ENCODE results near the gene NDUFAF2. TPM values are rescaled to one million over a fixed set of nuclear protein-coding genes. Genes with fewer than 3 reads are reported as not detected.
A peak's percentile ranks its signal among the peaks of the same experiment; 100 is the strongest.

Gene NDUFAF2
- total and polyA plus RNA-seq, 2 experiments from 2014 or later, result 32.5 to 47.6 TPM

- 97% methylated on average over 3 of the region's 3 CpGs for WGBS (ENCODE audit: low lambda C conversion rate, missing lambda C conversion rate)
- Histone ChIP-seq H3K9me2 (replicated peaks; ENCODE audit: insufficient read depth) (no peaks in the 10 kb centered on the region), H3K79me2 (peaks cover 56% of the 10 kb centered on the region), H3K27me3 (no peaks in the 10 kb centered on the region), H2AFZ (no peak overlapping the region), H3K36me3 (replicated peaks; ENCODE audit: insufficient read depth, low read depth) (no peaks in the 10 kb centered on the region), H3K4me1 (ENCODE audit: insufficient read depth) (peaks cover 13% of the 10 kb centered on the region), H4K20me1 (ENCODE audit: insufficient read depth, poor library complexity, severe bottlenecking) (peaks cover 3% of the 10 kb centered on the region), H3K27ac (no peak overlapping the region), H3K4me2 (no peak overlapping the region), H3K9me3 (ENCODE audit: low read depth) (no peaks in the 10 kb centered on the region), H3K4me3 (no peak overlapping the region)
- DNase-seq (ENCODE audit: low spot score), result no peak
- TF ChIP-seq EZH2phosphoT487 (IDR thresholded peaks at IDR 0.05; ENCODE audit: low read depth, severe bottlenecking, unreplicated experiment), result no peak
- no peak for TF ChIP-seq EZH2 (IDR thresholded peaks at IDR 0.05; ENCODE audit: borderline replicate concordance)
- TF ChIP-seq CTCF (IDR thresholded peaks at IDR 0.05; ENCODE audit: poor library complexity), result no peak
Measured at GRCh38 chr5:61159070-61159469, 214.1 kb downstream of the NDUFAF2 start.

GRCh38 chr5:61159836-61160235 is 214.8 kb downstream of the NDUFAF2 start:
- Histone ChIP-seq H3K4me3 (no peak overlapping the region), H3K4me2 (no peak overlapping the region), H3K79me2 (peaks cover 61% of the 10 kb centered on the region), H3K4me1 (ENCODE audit: insufficient read depth) (peaks cover 13% of the 10 kb centered on the region), H3K27ac (no peak overlapping the region), H3K9me3 (ENCODE audit: low read depth) (no peaks in the 10 kb centered on the region), H4K20me1 (ENCODE audit: insufficient read depth, poor library complexity, severe bottlenecking) (peaks cover 3% of the 10 kb centered on the region), H3K36me3 (replicated peaks; ENCODE audit: insufficient read depth, low read depth) (no peaks in the 10 kb centered on the region), H2AFZ (no peak overlapping the region), H3K27me3 (no peaks in the 10 kb centered on the region), H3K9me2 (replicated peaks; ENCODE audit: insufficient read depth) (no peaks in the 10 kb centered on the region)
- no peak for DNase-seq (ENCODE audit: low spot score)
- WGBS (ENCODE audit: low lambda C conversion rate, missing lambda C conversion rate), result 92% methylated on average over 4 of the region's 4 CpGs
- no peak for TF ChIP-seq EZH2phosphoT487 (IDR thresholded peaks at IDR 0.05; ENCODE audit: low read depth, severe bottlenecking, unreplicated experiment)
- TF ChIP-seq EZH2 (IDR thresholded peaks at IDR 0.05; ENCODE audit: borderline replicate concordance), result no peak
- TF ChIP-seq CTCF (IDR thresholded peaks at IDR 0.05; ENCODE audit: poor library complexity), result no peak

- H2AFZ ChIP-seq, result no peak overlapping the region
- 97% methylated on average over 3 of the region's 3 CpGs for WGBS (ENCODE audit: low lambda C conversion rate, missing lambda C conversion rate)
- H3K9me2 ChIP-seq (replicated peaks; ENCODE audit: insufficient read depth), result no peaks in the 10 kb centered on the region
- H3K4me2 ChIP-seq, result peak overlapping the region; percentile 85
- no peak for DNase-seq (ENCODE audit: low spot score)
- H3K36me3 ChIP-seq (replicated peaks; ENCODE audit: insufficient read depth, low read depth), result no peaks in the 10 kb centered on the region
- peaks cover 13% of the 10 kb centered on the region for H3K4me1 ChIP-seq (ENCODE audit: insufficient read depth)
- TF ChIP-seq CTCF (IDR thresholded peaks at IDR 0.05; ENCODE audit: poor library complexity), result no peak
- TF ChIP-seq EZH2 (IDR thresholded peaks at IDR 0.05; ENCODE audit: borderline replicate concordance), result no peak
- no peak for TF ChIP-seq EZH2phosphoT487 (IDR thresholded peaks at IDR 0.05; ENCODE audit: low read depth, severe bottlenecking, unreplicated experiment)
- no peak overlapping the region for H3K27ac ChIP-seq
- peaks cover 61% of the 10 kb centered on the region for H3K79me2 ChIP-seq
- no peaks in the 10 kb centered on the region for H3K9me3 ChIP-seq (ENCODE audit: low read depth)
- no peaks in the 10 kb centered on the region for H3K27me3 ChIP-seq
- peaks cover 3% of the 10 kb centered on the region for H4K20me1 ChIP-seq (ENCODE audit: insufficient read depth, poor library complexity, severe bottlenecking)
- H3K4me3 ChIP-seq, result no peak overlapping the region
Measured at GRCh38 chr5:61160497-61160896, 215.5 kb downstream of the NDUFAF2 start.
